Dedifferentiated amniotic fluid mesenchymal stem cell (primary cell): ENCODE results near the gene CD58.

Experiments used
- DNase-seq: peaks from one replicate; pipeline ENCODE4 v3.0.0-alpha.2; 2016; ENCODE audit errors: extremely low spot score

The CD58 gene

GRCh38 chr1:116510361-116510760 lies 60.5 kb downstream of the CD58 start:
- no peak for DNase-seq

GRCh38 chr1:116508984-116509980 lies 61.5 kb downstream of the CD58 start:
- peak; percentile 77 for DNase-seq

GRCh38 chr1:116508085-116508983 lies 62.5 kb downstream of the CD58 start:
- DNase-seq: no peak

DNA sequence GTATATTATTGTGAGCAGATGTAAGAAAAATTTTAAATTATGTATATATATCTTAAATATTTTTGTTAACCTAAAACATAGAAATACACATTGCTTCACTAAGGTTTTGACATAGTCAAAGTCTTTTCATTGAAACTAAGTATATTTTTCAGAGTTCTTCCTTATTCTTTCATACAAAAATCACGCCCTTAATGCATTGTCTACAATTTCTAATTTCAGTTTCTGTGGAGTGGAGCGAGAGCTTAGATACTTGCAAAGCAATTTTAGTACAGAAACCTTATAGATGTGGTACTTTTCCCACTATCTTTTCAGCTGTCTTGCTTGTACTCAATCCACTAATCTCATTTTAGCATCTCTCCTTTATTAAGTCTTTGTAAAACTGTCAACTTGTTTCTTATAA lies 63.2 kb downstream of the CD58 start:
- DNase-seq: no peak

GRCh38 chr1:116506132-116507004 lies 64.5 kb downstream of the CD58 start:
- no peak for DNase-seq

DNA sequence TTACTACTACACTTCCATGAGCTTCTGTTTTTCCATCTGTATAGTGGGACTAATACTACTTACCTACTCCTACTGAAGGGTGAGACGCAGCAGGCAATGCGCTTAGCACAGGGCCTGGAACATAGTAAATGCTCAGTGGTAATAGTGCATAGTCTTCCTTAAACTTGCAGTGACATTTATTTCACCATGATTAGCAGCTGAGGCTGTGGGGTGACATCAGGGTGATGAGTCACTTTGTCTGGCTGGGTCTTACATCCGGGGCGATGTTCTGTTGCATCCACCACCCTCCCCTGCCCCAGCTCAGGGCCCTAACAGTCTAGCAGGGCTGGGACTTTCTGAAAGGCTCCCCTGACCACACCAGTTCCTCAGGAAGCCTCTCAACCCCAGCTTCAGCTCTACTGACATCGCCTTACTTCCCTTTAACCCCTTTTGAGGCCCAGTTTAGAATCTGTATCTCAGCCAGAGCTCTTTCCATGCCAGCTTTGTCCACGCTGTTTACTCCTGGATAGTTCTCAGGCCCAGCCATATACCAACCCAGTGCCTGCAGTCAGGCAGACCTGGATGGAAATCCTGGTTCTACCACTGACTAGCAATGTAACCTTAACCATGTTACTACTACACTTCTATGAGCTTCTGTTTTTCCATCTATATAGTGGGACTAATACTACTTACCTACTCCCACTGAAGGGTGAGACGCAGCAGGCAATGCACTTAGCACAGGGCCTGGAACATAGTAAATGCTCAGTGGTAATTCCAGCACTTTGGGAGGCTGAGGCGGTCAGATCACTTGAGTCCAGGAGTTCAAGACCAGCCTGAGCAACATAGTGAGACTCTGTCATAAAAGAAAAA lies 66.3 kb downstream of the CD58 start:
- DNase-seq: peak; percentile 44

DNA sequence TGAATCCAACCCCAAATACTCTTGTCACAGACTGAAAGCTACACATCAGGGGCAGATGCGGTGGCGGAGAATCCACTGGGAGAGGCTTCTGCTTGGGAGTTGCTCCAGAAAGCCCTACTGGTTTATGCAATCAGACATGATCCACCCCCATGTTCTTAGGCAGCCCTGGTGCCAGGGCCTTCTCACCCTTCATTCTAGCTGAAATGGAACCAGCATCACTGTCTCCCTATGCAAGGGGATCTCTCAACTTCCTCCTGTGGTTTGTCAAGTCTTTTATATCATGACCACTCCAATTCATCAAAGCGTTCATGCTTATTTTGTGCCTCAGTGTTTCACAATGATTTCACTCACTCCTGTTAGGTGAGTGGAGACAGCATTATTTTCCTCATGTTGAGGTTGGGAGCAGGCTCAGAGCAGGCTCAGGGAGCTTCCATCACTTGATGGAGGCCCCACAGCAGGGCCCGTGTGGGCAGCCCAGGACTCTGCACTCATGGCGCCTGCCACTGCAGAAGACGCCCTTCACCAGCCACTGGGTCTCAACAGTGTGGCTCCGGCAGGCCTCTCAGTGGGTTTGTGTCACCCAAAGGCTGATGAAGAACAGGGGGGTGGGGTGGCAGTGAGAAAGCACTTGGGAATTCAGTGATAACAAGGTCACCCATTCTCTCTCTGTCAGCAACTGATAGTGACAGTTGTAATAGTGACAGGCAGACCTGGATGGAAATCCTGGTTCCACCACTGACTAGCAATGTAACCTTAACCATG lies 67.1 kb downstream of the CD58 start:
- no peak for DNase-seq

DNA sequence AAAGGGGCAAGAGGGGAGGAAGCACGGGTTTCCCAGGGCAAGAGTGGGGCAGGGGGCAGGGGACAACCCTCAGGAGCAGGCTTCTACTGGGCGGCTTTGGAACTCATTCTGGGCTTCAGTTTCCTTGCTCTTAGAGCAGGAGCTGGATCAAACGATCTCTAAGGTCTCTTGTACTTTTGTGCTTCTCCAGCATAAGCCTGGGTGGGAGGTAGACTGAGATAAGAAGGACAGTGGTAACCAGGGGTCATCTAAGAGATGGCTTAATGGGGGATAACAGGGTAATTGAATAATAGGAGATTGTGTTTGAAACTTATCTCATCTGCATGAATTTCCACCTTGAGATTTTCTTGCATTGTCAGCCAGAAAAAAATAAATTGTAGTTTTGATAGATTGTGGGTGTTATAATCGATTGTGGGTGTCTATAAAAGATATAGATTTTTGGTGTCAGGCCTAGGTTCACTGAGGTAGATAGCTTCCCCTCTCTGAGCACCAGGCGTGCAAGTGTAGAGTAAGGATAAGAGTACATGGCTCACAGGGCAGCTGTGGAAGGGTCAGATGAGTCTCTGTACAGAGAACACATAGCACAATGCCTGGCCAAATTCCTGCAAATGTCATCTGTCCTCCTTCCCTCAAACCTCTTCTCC lies 68.0 kb downstream of the CD58 start:
- no peak for DNase-seq

GRCh38 chr1:116501870-116502244 lies 69.0 kb downstream of the CD58 start:
- DNase-seq: no peak

DNA sequence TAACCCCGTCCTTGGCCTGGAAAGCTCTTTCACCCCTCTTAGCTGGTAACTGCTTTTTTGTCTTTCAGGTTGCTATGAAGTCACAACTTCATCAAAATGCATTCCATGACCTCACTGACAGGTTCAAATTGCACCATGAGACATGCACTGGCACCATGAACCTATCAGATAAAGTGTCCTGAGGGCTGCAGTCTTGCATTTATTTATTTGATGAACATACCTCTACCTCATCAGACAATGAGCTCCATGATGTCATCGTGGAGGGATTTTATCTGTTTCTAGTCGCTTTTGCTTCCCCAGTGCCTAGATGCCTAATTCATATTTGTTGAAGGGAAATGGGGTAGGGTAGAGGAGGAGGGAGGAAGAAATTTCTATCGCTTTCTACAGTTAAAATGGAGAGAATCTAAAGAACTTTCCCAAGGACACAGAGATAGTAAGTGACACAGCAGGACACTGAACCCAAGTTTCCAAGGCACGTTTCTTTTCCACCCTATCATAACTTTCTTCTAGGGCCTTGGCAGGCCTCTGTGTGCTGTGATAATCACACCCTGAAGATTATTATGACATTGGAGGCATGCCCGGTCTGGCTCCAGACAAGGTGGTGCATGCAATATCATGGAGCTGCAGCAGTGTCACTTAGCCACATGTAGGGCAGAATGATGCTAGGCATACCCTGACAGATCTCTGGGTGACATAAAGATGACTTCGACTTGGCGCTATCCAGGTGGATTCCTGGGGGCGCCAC lies 69.5 kb downstream of the CD58 start:
- no peak for DNase-seq

- DNase-seq: peak; percentile 65
These were observed 71.8 kb downstream of the CD58 start for GRCh38 chr1:116498789-116499628.

DNA sequence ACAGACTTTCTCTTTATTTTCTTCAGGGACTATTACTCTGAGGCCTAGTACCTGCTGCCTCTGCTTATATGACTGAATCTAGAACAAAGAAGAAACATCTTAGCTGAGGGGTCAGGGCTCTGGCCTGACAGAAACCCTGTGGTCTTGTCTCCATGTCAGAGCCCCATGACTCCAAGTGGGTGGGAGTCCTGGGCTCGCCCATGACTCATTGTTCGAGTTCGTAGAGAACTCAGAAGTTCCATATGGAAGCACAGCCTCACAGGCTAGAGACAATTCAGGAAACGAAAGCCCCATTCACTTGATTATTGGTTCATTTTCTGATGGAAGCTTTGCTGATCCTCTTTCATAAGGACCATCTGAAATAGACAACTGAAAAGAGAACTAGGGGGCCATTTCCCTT lies 73.2 kb downstream of the CD58 start:
- no peak for DNase-seq

DNA sequence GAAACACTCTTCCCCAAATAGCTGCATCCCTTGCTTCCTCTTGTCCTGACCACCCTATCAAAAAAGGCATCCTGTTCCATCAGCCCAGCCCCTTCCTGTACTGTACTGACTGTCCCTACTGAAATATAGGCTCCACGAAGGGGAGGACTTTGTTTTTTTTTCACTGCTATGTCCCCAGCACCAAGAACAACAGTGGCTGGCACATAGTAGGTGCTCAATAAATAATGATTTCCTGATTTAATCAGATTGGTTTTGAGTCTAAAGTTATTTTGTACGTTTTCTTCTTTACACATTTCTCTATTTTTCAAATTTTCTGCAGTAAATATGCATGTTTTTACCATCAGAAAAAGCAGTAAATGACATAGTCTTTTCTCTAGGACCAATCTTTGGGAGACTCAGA lies 73.9 kb downstream of the CD58 start:
- no peak for DNase-seq

GRCh38 chr1:116496380-116496779 lies 74.4 kb downstream of the CD58 start:
- no peak for DNase-seq

DNA sequence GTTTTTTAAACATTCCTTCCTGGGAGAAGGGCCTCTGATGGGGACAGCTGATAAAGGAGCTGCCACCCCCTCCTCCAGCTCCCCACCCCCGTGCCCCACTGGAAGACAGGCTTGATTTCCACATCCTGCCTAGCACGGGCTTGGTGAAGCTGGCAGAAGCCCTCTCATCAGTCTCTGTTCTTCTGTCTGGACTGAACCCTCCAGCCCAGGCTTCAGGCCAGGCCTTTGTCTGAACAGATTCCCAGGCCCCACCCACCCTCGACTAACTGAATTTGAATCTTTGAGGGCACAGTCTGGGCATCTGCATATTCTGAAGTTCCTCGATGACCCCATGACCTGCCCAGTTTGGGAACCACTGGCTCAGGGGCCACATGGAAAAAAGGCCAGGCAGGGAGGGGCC lies 75.3 kb downstream of the CD58 start:
- no peak for DNase-seq

- no peak for DNase-seq
These were observed 76.1 kb downstream of the CD58 start for GRCh38 chr1:116494745-116495144.

DNA sequence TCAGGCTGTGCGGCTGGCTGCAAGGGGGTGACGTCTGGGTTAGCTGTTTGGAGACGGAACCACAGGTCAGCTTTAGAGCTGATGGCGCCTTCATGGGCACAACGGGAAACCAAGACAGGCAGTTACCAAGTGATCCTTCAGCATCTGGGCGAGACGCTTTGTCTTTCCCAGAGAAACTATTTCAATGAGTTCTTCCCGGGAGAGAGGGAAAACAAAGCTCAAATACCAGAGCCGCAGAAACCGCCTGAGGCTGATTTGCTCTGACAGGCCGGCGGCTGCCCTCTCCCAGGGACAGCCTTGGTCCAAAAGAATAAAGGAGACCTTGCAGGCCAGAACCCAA lies 76.5 kb downstream of the CD58 start:
- DNase-seq: no peak
